Progenitor cell of endocrine pancreas (in vitro differentiated cells): ENCODE results near the gene MUS81. TPM values are rescaled to one million over a fixed set of nuclear protein-coding genes. Genes with fewer than 3 reads are reported as not detected.

Experiments used
- DNase-seq: peaks from one replicate; pipeline ENCODE4 v3.0.0; 2021; ENCODE audit warnings: low spot score; ENCODE audit not compliant: unreplicated experiment
- H3K27ac Mint-ChIP-seq: 2 replicates; pipeline ENCODE4 v1.8.0; 2021; ENCODE audit warnings: mild to moderate bottlenecking, moderate library complexity, mixed read lengths
- H3K27me3 Mint-ChIP-seq: 2 replicates; pipeline ENCODE4 v1.8.0; 2021; ENCODE audit warnings: mixed read lengths
- H3K36me3 Mint-ChIP-seq: 2 replicates; pipeline ENCODE4 v1.8.0; 2022; ENCODE audit warnings: mixed read lengths; ENCODE audit not compliant: insufficient read depth
- H3K4me1 Mint-ChIP-seq: 2 replicates; pipeline ENCODE4 v1.8.0; 2021; ENCODE audit warnings: low read depth, mixed read lengths
- H3K4me3 Mint-ChIP-seq: 2 replicates; pipeline ENCODE4 v1.8.0; 2021; ENCODE audit warnings: low read depth, mild to moderate bottlenecking, moderate library complexity, mixed read lengths
- H3K9me3 Mint-ChIP-seq: 2 replicates; pipeline ENCODE4 v1.8.0; 2021; ENCODE audit warnings: low read depth, mixed read lengths
- CTCF ChIP-seq: fragments of 200-600 bp; sonication (generic); IDR thresholded peaks from one replicate; pipeline ENCODE4 v1.5.0; 2021; ENCODE audit warnings: antibody characterized with exemption, mild to moderate bottlenecking; ENCODE audit not compliant: unreplicated experiment
- total RNA-seq: library from RNA; stranded (reverse); gene quantifications from 2 replicates; pipeline ENCODE4 v1.2.1, GENCODE V29; 2021

The MUS81 gene
- total RNA-seq, 1 donor from 2014 or later = 60.5 TPM

GRCh38 chr11:65870706-65871681 is 10.8 kb downstream of the MUS81 start:
- no peak overlapping the region for H3K27ac Mint-ChIP-seq

GRCh38 chr11:65871811-65872548 is 11.7 kb downstream of the MUS81 start:
- peaks cover 7% of the 10 kb centered on the region for H3K4me1 Mint-ChIP-seq
- peak overlapping the region; percentile 73 for H3K4me3 Mint-ChIP-seq
- H3K27ac Mint-ChIP-seq = peak overlapping the region; percentile 79

More at GRCh38 chr11:65870706-65871681, 10.8 kb downstream of the MUS81 start:
- Mint-ChIP-seq H3K4me3 (peak overlapping the region; percentile 73), H3K4me1 (peaks cover 7% of the 10 kb centered on the region), H3K36me3 (peaks cover 5% of the 10 kb centered on the region), H3K27me3 (no peaks in the 10 kb centered on the region), H3K9me3 (no peaks in the 10 kb centered on the region)
- TF ChIP-seq CTCF = no peak
- DNase-seq = no peak

GRCh38 chr11:65872586-65873317 is 12.5 kb downstream of the MUS81 start, which contains the start of gene EFEMP2:
Gene EFEMP2, minus strand, starts transcription at chr11:65872800. Its CDS starts 446 bp downstream, at chr11:65872354.
- DNase-seq = peak; percentile 35
- TF ChIP-seq CTCF = peak; percentile 7
- Mint-ChIP-seq H3K4me3 (peak within 1 kb of the TSS; percentile 92), H3K27ac (peak within 1 kb of the TSS; percentile 79), H3K27me3 (no peaks in the 10 kb centered on the region), H3K4me1 (peaks cover 7% of the 10 kb centered on the region), H3K9me3 (no peaks in the 10 kb centered on the region), H3K36me3 (no peaks in the 10 kb centered on the region)

More at GRCh38 chr11:65871811-65872548, 11.7 kb downstream of the MUS81 start:
- Mint-ChIP-seq H3K36me3 (peaks cover 4% of the 10 kb centered on the region), H3K27me3 (no peaks in the 10 kb centered on the region), H3K9me3 (no peaks in the 10 kb centered on the region)
- DNase-seq = peak; percentile 42
- TF ChIP-seq CTCF = peak; percentile 28

- Mint-ChIP-seq H3K4me1 (peaks cover 7% of the 10 kb centered on the region), H3K36me3 (no peaks in the 10 kb centered on the region), H3K4me3 (peak overlapping the region; percentile 92), H3K9me3 (no peaks in the 10 kb centered on the region), H3K27me3 (no peaks in the 10 kb centered on the region), H3K27ac (peak overlapping the region; percentile 70)
- DNase-seq = peak; percentile 94
- TF ChIP-seq CTCF = no peak
Observed at GRCh38 chr11:65873318-65874156, 13.3 kb downstream of the MUS81 start.
